ENCODE measurements around the gene SCN10A. TPM values are rescaled to one million over a fixed set of nuclear protein-coding genes. Genes with fewer than 3 reads are reported as not detected.

SCN10A gene
- total RNA-seq, result not detected

- no peaks in the 10 kb centered on the region for H3K9me3 ChIP-seq
- H3K27ac ChIP-seq, result no peak within 1 kb of the TSS
- no peak within 1 kb of the TSS for H3K4me3 ChIP-seq
- no peaks in the 10 kb centered on the region for H3K36me3 ChIP-seq
- 69 to 76% methylated on average over 4 to 7 of the region's 7 CpGs for WGBS, 2 donors
- H3K4me1 ChIP-seq, result no peaks in the 10 kb centered on the region
- TF ChIP-seq POLR2A (IDR thresholded peaks at IDR 0.05) (no peak), CTCF (IDR thresholded peaks at IDR 0.05) (no peak)
- no peaks in the 10 kb centered on the region for H3K27me3 ChIP-seq
- DNase-seq, result no peak
- intact Hi-C loops (cut with DNase I), result no loop called here
Measured at GRCh38 chr3:38816026-38816425, at the start of gene SCN10A. Gene SCN10A, minus strand, starts transcription at chr3:38816217. Its CDS starts 22,207 bp downstream, at chr3:38794010.

- no peaks in the 10 kb centered on the region for H3K4me1 ChIP-seq
- H3K27me3 ChIP-seq, result no peaks in the 10 kb centered on the region
Measured at GRCh38 chr3:38853011-38853410, 37.0 kb upstream of the SCN10A start.

GRCh38 chr3:38843898-38844297, 27.9 kb upstream of the SCN10A start:
- Histone ChIP-seq H3K9me3 (no peaks in the 10 kb centered on the region), H3K27me3 (peaks cover 0 to 4% (median 0%) of the 10 kb centered on the region in 4 donors), H3K36me3 (no peaks in the 10 kb centered on the region), H3K27ac (no peak overlapping the region), H3K4me1 (no peaks in the 10 kb centered on the region), H3K4me3 (no peak overlapping the region)
- intact Hi-C loops (cut with DNase I), result no loop called here
- WGBS, 2 donors, result 33 to 64% methylated on average over 1 to 2 of the region's 2 CpGs
- no peak for DNase-seq
- no peak for TF ChIP-seq POLR2A (IDR thresholded peaks at IDR 0.05)
- peak in 1 of 6 experiments; percentile 5 for TF ChIP-seq CTCF (IDR thresholded peaks at IDR 0.05)

More at GRCh38 chr3:38853011-38853410, 37.0 kb upstream of the SCN10A start:
- Histone ChIP-seq H3K36me3 (no peaks in the 10 kb centered on the region), H3K9me3 (no peaks in the 10 kb centered on the region), H3K27ac (no peak overlapping the region), H3K4me3 (no peak overlapping the region)
- intact Hi-C loops (cut with DNase I), result no loop called here
- TF ChIP-seq POLR2A (IDR thresholded peaks at IDR 0.05), result no peak
- no peak for TF ChIP-seq CTCF (IDR thresholded peaks at IDR 0.05)
- DNase-seq, result no peak

GRCh38 chr3:38842266-38842965, 26.4 kb upstream of the SCN10A start:
- no peak for DNase-seq
- WGBS, 2 donors, result 51 to 66% methylated on average over 3 to 4 of the region's 4 CpGs
- Histone ChIP-seq H3K4me3 (no peak overlapping the region), H3K9me3 (no peaks in the 10 kb centered on the region), H3K36me3 (no peaks in the 10 kb centered on the region), H3K27ac (no peak overlapping the region), H3K4me1 (no peaks in the 10 kb centered on the region), H3K27me3 (peaks cover 0 to 4% (median 0%) of the 10 kb centered on the region in 4 donors)
- no peak for TF ChIP-seq POLR2A (IDR thresholded peaks at IDR 0.05)
- no peak for TF ChIP-seq CTCF (IDR thresholded peaks at IDR 0.05)
- intact Hi-C loops (cut with DNase I), result no loop called here

- no peak for DNase-seq
- Histone ChIP-seq H3K27me3 (peaks cover 0 to 4% (median 0%) of the 10 kb centered on the region in 4 donors), H3K27ac (no peak overlapping the region), H3K9me3 (no peaks in the 10 kb centered on the region), H3K36me3 (no peaks in the 10 kb centered on the region), H3K4me3 (no peak overlapping the region), H3K4me1 (no peaks in the 10 kb centered on the region)
- intact Hi-C loops (cut with DNase I), result no loop called here
- 49 to 57% methylated on average over 2 of the region's 2 CpGs for WGBS, 2 donors
- TF ChIP-seq POLR2A (IDR thresholded peaks at IDR 0.05) (no peak), CTCF (IDR thresholded peaks at IDR 0.05) (no peak)
Measured at GRCh38 chr3:38840987-38841386, 25.0 kb upstream of the SCN10A start.

Data from esophagus squamous epithelium (tissue), 5 donors.